ENCODE results near the gene LRRC8C.

DNA sequence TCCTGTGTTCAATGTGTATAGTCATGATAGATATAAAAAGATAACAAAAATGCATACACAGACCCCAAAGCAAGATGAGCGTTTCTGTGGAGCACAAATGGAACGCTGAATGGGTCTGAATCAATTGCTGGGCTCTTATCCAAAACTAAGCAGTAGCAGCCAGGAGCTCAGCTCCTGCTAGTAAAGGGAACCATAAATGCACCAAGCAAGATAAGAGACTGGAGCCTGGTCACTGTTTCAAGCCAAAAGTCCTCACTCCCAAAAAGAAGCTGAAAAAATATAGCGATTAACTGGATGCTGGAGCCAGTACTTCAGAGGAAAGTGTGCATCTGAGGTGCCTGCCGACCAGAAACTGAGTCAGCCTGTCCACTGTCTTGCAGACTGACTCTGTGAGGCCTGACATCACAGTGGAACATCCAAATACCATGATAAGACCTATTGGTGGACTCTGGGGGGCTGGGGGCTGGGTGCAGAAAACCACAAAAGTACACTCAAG lies 68.9 kb downstream of the LRRC8C start:
- TF ChIP-seq EZH2 (IDR thresholded peaks at IDR 0.05) (no peak), POLR2AphosphoS5 (IDR thresholded peaks at IDR 0.05; ENCODE audit: borderline replicate concordance, low read depth, low read length) (no peak), FOXP2 (optimal IDR thresholded peaks at IDR 0.05; ENCODE audit: control extremely low read depth, extremely low read length, insufficient read depth) (no peak)
